Activated CD4-positive, alpha-beta memory T cell treated with anti-CD3 and anti-CD28 coated beads for 36 hours (primary cell): ENCODE measurements around the gene NUB1. TPM values are rescaled to one million over a fixed set of nuclear protein-coding genes. Genes with fewer than 3 reads are reported as not detected.
"Not testable (repeated sequence)": the region's sequence is repeated elsewhere in the genome, so short reads cannot be mapped to it uniquely, and the experiment has no call there.

ENCODE experiments used
- CTCF ChIA-PET: fragments of 350-600 bp; sonication (Branson Sonifier 250); formaldehyde crosslinking; loops from one replicate; lab custom pipeline; 2021; ENCODE audit warnings: antibody characterized with exemption, inconsistent platforms; lab: Charles Lee
- POLR2A ChIA-PET: fragments of 350-600 bp; sonication (Branson Sonifier 250); formaldehyde crosslinking; loops from one replicate; lab custom pipeline; 2021; ENCODE audit warnings: antibody characterized with exemption; lab: Charles Lee
- DNase-seq: peaks from one replicate; pipeline ENCODE4 v3.0.0-alpha.2; 2020
- H3K27ac Mint-ChIP-seq: one replicate; pipeline ENCODE4 v1.8.0; 2021; ENCODE audit warnings: mixed read lengths
- H3K27me3 Mint-ChIP-seq: one replicate; pipeline ENCODE4 v1.8.0; 2021; ENCODE audit warnings: mixed read lengths
- H3K36me3 Mint-ChIP-seq: one replicate; pipeline ENCODE4 v1.8.0; 2021; ENCODE audit warnings: mixed read lengths
- H3K4me1 Mint-ChIP-seq: one replicate; pipeline ENCODE4 v1.8.0; 2021; ENCODE audit warnings: low read depth, mixed read lengths
- H3K4me3 Mint-ChIP-seq: one replicate; pipeline ENCODE4 v1.8.0; 2021; ENCODE audit warnings: mild to moderate bottlenecking, mixed read lengths
- H3K9me3 Mint-ChIP-seq: one replicate; pipeline ENCODE4 v1.8.0; 2021; ENCODE audit warnings: mixed read lengths
- intact Hi-C: fragments of 100-400 bp; cut with micrococcal nuclease; formaldehyde crosslinking; loops from one replicate; pipeline ENCODE4 v1.15.1; 2023
- total RNA-seq, 2 experiments: library from RNA; stranded (reverse); gene quantifications; one replicate each; pipeline ENCODE4 v1.2.3, GENCODE V29; 2021

NUB1 gene, protein sequence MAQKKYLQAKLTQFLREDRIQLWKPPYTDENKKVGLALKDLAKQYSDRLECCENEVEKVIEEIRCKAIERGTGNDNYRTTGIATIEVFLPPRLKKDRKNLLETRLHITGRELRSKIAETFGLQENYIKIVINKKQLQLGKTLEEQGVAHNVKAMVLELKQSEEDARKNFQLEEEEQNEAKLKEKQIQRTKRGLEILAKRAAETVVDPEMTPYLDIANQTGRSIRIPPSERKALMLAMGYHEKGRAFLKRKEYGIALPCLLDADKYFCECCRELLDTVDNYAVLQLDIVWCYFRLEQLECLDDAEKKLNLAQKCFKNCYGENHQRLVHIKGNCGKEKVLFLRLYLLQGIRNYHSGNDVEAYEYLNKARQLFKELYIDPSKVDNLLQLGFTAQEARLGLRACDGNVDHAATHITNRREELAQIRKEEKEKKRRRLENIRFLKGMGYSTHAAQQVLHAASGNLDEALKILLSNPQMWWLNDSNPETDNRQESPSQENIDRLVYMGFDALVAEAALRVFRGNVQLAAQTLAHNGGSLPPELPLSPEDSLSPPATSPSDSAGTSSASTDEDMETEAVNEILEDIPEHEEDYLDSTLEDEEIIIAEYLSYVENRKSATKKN
- total RNA-seq: 10 to 100 TPM; 48.0 to 48.6 TPM

DNA sequence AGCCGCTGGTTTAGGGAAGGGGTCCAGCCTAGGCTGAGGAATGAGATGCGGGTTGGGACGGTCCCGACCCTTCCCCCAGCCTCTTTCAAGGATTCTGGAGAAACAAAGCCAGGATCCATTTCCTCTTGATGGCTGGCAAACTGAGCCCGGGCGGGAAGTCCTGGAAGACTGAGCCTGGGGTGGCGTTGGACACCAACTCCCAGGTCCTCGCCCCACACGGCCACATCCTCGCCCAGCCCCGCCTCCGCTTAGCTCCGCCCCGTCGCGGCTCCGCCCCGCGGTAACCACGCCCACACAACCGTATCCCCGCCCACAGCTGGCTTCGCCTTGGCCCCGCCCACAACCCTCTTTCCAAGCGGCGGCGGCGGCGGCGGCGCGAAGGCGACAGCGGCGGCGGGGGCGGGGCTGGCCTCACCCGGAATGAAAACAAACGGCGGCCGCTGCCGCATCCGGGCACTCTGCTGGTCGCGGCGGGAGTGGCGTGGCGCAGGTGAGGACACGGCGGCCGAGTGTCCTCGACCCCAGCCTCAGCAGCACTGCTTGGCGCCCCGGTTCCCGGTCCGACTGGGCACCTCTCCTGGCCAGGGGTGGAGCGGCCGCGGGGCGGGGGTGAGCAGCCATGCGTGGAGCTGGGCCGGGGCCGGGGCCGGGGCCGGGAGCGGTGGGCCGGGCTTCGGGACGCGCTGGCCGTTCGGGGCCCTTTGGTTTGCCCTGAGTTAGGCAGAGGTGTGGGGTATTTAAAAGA, at the start of gene NUB1:
Gene NUB1, plus strand, starts transcription at position 456 of the 745 bp plus-strand sequence. CDS start 3,538 bp downstream, outside the sequence.
- ChIA-PET CTCF (interaction anchor here (0.6 to 4.6 kb wide), 9 partner anchors 9 to 115 kb away, joined by 3 to 27 read pairs (median 5); partner anchors contain the start of gene ABCF2), POLR2A (interaction anchor here (0.7 to 1.3 kb wide), 4 partner anchors 9 to 536 kb away, joined by 3 to 4 read pairs (median 4); partner anchors contain the start of gene ABCF2)
- peak within 1 kb of the TSS; percentile 76 for H3K4me3 Mint-ChIP-seq
- peaks cover 39% of the 10 kb centered on the region for H3K4me1 Mint-ChIP-seq
- DNase-seq: peak; percentile 95
- intact Hi-C loops: loop anchor here (1.0 kb wide), 1 partner anchor 9 kb away; no protein-coding TSS in a partner anchor
- peaks cover 8% of the 10 kb centered on the region for H3K36me3 Mint-ChIP-seq
- peaks cover 9% of the 10 kb centered on the region for H3K9me3 Mint-ChIP-seq
- H3K27me3 Mint-ChIP-seq: no peaks in the 10 kb centered on the region
- H3K27ac Mint-ChIP-seq: peak within 1 kb of the TSS; percentile 81

DNA sequence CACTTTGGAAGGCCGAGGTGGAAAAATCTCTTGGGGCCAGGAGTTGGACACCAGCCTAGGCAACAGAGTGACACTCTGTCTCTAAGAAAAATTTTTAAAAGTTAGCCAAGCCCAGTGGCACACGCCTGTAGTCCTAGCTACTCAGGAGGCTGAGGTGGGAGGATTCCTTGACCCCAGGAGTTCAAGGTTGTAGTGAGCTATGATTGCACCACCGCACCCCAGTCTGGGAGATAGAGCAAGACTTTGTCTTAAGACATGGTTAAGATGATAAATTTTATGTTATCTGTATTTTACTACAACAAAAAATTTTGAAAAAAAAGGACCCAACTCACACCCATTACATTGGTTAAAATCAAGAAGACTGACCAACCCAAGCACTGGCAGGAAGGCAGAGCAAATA, 48.8 kb upstream of the NUB1 start:
- no peaks in the 10 kb centered on the region for H3K27me3 Mint-ChIP-seq
- DNase-seq: no peak
- H3K4me3 Mint-ChIP-seq: no peak overlapping the region
- CTCF ChIA-PET: no interaction called here
- intact Hi-C loops: no loop called here
- no peaks in the 10 kb centered on the region for H3K4me1 Mint-ChIP-seq
- peaks cover 3% of the 10 kb centered on the region for H3K9me3 Mint-ChIP-seq
- no peak overlapping the region for H3K27ac Mint-ChIP-seq
- no peaks in the 10 kb centered on the region for H3K36me3 Mint-ChIP-seq
- POLR2A ChIA-PET: interaction anchor here (0.6 kb wide), 1 partner anchor 201 kb away, joined by 3 read pairs; no protein-coding TSS in a partner anchor

DNA sequence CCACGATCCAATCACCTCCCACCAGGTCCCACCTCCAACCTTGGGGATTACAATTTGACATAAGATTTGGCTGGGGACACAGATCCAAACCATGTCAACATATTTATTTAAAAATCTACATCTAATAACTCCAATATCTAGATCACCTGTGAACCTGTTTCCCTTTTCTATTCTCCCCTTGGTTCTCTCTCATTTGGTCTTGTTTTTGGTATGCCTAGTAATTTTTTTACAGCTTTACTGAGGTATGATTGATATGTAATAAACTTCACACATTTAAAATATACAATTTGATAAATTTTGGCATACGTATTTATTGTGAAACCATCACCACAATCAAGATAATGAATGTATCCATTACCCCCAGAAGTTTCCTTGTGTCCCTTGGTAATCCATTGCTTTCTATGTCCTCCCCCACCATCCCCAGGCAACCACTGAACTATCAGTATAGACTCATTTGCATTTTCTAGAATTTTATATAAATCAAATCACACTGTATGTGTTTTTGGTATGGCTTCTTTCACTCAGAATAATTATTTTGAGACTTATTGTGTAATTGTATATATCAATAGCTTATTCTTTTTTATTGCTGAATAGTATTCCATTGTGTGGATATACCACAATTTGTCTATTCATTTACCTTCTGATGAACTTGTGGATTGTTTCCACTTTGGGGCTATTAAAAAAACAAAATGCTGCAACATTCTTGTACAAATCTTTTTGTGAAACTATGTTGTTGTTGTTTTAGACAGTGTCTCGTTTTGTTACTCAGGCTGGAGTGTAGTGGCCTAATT, 45.2 kb upstream of the NUB1 start:
- intact Hi-C loops: no loop called here
- ChIA-PET CTCF (interaction anchor here (0.5 to 0.6 kb wide), 2 partner anchors 101 to 522 kb away, joined by 3 read pairs; no protein-coding TSS in a partner anchor), POLR2A (no interaction called here)
- DNase-seq: no peak
- peaks cover 3% of the 10 kb centered on the region for H3K9me3 Mint-ChIP-seq
- peaks cover 7% of the 10 kb centered on the region for H3K27me3 Mint-ChIP-seq
- no peak overlapping the region for H3K27ac Mint-ChIP-seq
- no peak overlapping the region for H3K4me3 Mint-ChIP-seq
- H3K36me3 Mint-ChIP-seq: no peaks in the 10 kb centered on the region
- H3K4me1 Mint-ChIP-seq: no peaks in the 10 kb centered on the region

DNA sequence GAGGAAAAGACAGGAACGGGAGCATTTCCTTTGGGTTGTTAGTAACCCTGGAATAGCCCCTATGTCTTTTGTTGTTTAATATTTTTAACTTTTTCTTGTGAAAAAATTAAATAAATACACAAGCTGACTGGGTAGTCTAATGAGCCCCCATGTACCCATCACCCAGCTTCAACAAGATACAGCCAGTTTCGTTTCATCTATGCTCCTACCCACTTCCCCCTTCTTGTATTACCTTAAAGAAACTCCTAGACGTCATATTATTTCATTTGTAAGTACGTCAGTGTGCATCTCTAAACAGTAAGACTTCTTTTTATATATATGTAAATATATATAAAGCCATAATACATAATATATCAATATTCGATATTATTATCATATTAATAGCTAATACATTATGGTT, 42.8 kb upstream of the NUB1 start:
- peaks cover 3% of the 10 kb centered on the region for H3K9me3 Mint-ChIP-seq
- ChIA-PET POLR2A (no interaction called here), CTCF (interaction anchor here (0.8 kb wide), 1 partner anchor 13 kb away, joined by 3 read pairs; no protein-coding TSS in a partner anchor)
- H3K4me1 Mint-ChIP-seq: peaks cover 3% of the 10 kb centered on the region
- intact Hi-C loops: no loop called here
- H3K4me3 Mint-ChIP-seq: no peak overlapping the region
- no peak overlapping the region for H3K27ac Mint-ChIP-seq
- H3K36me3 Mint-ChIP-seq: no peaks in the 10 kb centered on the region
- DNase-seq: no peak
- peaks cover 12% of the 10 kb centered on the region for H3K27me3 Mint-ChIP-seq

DNA sequence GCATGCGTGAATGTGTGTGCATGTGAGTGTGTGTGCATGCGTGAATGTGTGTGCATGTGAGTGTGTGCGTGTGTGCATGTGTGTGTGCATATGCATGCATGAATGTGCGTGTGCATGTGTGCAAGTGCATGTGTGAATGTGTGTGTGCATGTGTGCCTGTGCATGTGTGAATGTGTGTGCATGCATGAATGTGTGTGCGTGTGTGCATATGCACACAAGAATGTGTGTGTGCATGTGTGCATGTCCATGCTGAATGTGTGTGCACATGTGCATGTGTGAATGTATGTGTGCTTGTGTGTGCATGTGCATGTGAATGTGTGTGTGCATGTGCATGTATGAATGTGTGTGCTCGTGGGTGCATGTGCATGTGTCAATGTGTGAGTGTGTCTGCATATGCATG, 42.1 kb upstream of the NUB1 start:
- Mint-ChIP-seq H3K4me1 (peaks cover 5% of the 10 kb centered on the region), H3K4me3 (no peak overlapping the region), H3K27ac (no peak overlapping the region), H3K27me3 (peaks cover 13% of the 10 kb centered on the region), H3K36me3 (no peaks in the 10 kb centered on the region), H3K9me3 (peaks cover 3% of the 10 kb centered on the region)
- POLR2A ChIA-PET: no interaction called here
- no peak for DNase-seq
- intact Hi-C loops: no loop called here
- CTCF ChIA-PET: interaction anchor here (0.8 kb wide), 1 partner anchor 12 kb away, joined by 3 read pairs; no protein-coding TSS in a partner anchor

DNA sequence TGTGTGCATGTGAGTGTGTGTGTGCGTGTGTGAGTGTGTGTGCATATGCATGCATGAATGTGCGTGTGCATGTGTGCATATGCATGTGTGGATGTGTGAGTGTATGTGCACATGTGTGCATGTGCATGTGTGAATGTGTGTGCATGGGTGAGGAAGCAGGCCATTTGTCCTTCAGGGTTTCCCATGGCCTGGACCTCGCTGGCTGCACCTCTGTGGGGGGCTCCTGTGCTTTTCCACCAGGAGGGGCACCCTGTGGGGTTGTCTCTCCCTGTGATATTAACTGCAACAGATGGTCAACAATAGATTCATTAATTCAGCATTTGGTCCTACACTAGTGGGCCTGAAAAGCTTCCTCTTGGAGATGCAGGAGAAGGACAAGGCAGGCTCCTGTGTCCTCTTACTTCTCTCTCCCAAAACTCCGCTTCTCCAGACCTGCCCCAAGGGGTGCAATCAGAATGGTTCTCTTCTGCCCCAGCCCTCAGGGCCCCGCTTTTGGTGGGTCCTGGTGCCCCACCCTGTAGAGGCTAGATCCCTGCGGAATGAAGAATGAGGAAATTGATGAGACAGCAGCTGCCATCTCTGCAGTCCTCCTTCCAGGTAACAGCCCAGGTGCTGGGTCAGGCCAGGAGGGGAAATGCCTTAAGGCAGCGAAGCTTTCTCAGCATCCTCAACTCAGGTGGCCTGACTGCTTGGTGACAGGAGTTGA, 41.5 kb upstream of the NUB1 start:
- Mint-ChIP-seq H3K27me3 (peaks cover 17% of the 10 kb centered on the region), H3K4me3 (no peak overlapping the region), H3K9me3 (peaks cover 3% of the 10 kb centered on the region), H3K4me1 (peaks cover 9% of the 10 kb centered on the region), H3K36me3 (no peaks in the 10 kb centered on the region), H3K27ac (no peak overlapping the region)
- DNase-seq: no peak
- intact Hi-C loops: no loop called here
- ChIA-PET POLR2A (no interaction called here), CTCF (interaction anchor here (1.0 kb wide), 1 partner anchor 176 kb away, joined by 3 read pairs; no protein-coding TSS in a partner anchor)

DNA sequence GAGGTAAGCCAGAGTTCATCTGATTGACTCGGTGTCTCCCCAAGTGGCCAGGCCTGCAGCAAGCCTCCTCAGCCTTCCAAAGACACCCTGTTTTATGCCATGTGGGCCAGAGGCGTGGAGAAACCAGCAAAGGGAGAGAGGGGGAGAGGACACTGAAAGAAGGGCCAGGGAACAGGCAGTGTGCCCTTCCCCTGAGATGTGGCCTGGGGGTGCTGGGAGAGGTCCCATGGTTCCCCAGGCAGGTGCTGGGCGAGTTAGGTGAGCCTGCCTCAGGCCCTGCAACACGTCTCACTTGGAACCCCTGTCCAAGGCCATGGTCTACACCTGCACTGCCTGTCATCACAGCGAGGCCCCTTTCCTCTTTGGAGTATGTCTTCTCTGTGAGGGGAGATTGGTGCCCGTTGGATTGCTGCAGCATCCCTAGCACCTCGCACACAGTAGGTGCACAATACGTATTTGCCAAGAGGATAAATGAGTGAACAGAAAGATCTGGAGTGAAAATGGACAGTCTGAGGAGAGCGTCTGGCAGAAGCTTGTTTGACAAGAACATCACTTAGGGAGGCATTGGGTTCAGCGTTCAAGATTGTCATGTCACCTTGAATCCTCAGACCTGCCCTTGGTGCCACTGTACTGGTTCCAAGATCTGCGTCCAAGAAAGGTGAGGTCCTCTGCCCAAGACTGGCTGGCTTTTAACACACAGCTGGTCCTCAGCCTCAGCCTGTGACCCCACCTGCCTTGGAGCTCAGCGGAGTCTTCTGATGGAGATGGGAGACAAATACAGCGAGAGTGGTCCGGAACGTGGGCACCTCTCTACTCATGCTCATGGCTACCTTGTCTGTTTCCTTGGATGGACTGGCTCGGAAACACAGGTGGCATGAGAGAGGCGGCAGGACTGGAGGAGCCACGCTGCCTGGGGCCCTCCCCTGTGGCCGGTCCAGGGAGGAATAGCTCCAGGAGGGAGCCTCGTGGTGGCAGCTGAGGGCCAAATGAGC, 39.8 kb upstream of the NUB1 start:
- intact Hi-C loops: loop anchor here (2.0 kb wide), 1 partner anchor 129 kb away; no protein-coding TSS in a partner anchor
- CTCF ChIA-PET: interaction anchor here (0.8 to 2.2 kb wide), 5 partner anchors 8 to 178 kb away, joined by 3 to 6 read pairs (median 5); no protein-coding TSS in a partner anchor

DNA sequence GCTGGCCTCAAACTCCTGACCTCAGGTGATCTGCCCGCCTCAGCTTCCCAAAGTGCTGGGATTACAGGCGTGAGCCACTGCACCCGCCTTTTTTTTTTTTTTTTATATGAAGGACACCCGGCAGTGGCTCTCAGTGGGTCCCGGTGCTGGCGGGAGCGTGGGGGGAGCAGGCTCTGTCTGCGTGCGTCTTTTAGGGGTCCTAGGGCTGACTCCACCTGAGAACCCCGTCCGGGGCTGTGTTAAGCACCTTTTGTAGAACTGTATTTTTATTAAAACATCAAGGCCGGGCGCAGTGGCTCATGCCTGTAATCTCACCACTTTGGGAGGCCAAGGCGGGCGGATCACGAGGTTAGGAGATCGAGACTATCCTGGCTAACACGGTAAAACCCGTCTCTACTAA, 37.4 kb upstream of the NUB1 start:
- H3K4me3 Mint-ChIP-seq, H3K36me3 Mint-ChIP-seq, H3K4me1 Mint-ChIP-seq, H3K9me3 Mint-ChIP-seq, DNase-seq, H3K27ac Mint-ChIP-seq, intact Hi-C loops: not testable (repeated sequence)
- ChIA-PET CTCF (interaction anchor here (0.7 to 3.0 kb wide), 10 partner anchors 12 to 180 kb away, joined by 3 to 20 read pairs (median 4); partner anchors contain the start of genes ABCF2 and GBX1), POLR2A (interaction anchor here (0.7 kb wide), 1 partner anchor 85 kb away, joined by 3 read pairs; no protein-coding TSS in a partner anchor)
- H3K27me3 Mint-ChIP-seq: peaks cover 26% of the 10 kb centered on the region

More for the DNA sequence above, 39.8 kb upstream of the NUB1 start:
- POLR2A ChIA-PET: no interaction called here
- H3K4me1 Mint-ChIP-seq: peaks cover 9% of the 10 kb centered on the region
- peaks cover 26% of the 10 kb centered on the region for H3K27me3 Mint-ChIP-seq
- H3K27ac Mint-ChIP-seq: no peak overlapping the region
- no peak for DNase-seq
- no peaks in the 10 kb centered on the region for H3K36me3 Mint-ChIP-seq
- H3K9me3 Mint-ChIP-seq: no peaks in the 10 kb centered on the region
- H3K4me3 Mint-ChIP-seq: no peak overlapping the region

DNA sequence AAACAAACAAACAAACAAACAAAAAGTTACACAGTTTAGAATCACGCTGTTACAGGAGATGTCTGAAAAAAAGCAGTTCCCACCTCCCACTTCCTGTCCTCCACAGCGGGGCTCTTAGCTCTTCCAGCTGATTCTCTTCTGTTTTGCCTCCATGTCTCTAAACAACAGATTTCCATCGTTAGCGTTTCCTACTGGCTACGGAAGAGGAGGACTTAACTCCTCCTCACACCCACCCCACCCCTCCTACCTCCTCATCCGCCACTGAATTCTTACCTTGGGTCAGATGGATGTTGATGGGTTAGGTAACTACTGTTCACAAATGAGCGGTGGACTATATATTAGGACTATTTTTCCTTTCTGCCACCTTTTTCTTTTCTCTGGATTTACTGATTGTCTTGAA, 36.8 kb upstream of the NUB1 start:
- intact Hi-C loops: no loop called here
- H3K27me3 Mint-ChIP-seq: peaks cover 20% of the 10 kb centered on the region
- ChIA-PET CTCF (interaction anchor here (0.6 to 3.0 kb wide), 8 partner anchors 11 to 181 kb away, joined by 3 to 20 read pairs (median 4); partner anchors contain the start of genes CRYGN and GBX1), POLR2A (interaction anchor here (0.7 kb wide), 1 partner anchor 86 kb away, joined by 3 read pairs; no protein-coding TSS in a partner anchor)
- peaks cover 9% of the 10 kb centered on the region for H3K4me1 Mint-ChIP-seq
- H3K27ac Mint-ChIP-seq: no peak overlapping the region
- peak overlapping the region; percentile 34 for H3K4me3 Mint-ChIP-seq
- H3K36me3 Mint-ChIP-seq: no peaks in the 10 kb centered on the region
- DNase-seq: no peak
- H3K9me3 Mint-ChIP-seq: no peaks in the 10 kb centered on the region
